B cell (primary cell): ENCODE data around the gene SGTA.

Source experiments
- CTCF ChIP-seq: fragments of 200-600 bp; IDR thresholded peaks from one replicate; pipeline ENCODE4 v1.8.0; 2022; ENCODE audit warnings: antibody characterized with exemption, mild to moderate bottlenecking
- EZH2 ChIP-seq: IDR thresholded peaks from 2 replicates; pipeline ENCODE4 v1.6.1; 2012; ENCODE audit warnings: borderline replicate concordance, low read depth, mild to moderate bottlenecking, moderate library complexity, low read length; ENCODE audit not compliant: insufficient read depth, poor library complexity, severe bottlenecking

GRCh38 chr19:2779121-2779740 is 3.8 kb downstream of the SGTA start:
- TF ChIP-seq CTCF (no peak), EZH2 (no peak)
